ENCODE data around the gene PDZD4.
A peak's percentile ranks its signal among the peaks of the same experiment; 100 is the strongest.

DNA sequence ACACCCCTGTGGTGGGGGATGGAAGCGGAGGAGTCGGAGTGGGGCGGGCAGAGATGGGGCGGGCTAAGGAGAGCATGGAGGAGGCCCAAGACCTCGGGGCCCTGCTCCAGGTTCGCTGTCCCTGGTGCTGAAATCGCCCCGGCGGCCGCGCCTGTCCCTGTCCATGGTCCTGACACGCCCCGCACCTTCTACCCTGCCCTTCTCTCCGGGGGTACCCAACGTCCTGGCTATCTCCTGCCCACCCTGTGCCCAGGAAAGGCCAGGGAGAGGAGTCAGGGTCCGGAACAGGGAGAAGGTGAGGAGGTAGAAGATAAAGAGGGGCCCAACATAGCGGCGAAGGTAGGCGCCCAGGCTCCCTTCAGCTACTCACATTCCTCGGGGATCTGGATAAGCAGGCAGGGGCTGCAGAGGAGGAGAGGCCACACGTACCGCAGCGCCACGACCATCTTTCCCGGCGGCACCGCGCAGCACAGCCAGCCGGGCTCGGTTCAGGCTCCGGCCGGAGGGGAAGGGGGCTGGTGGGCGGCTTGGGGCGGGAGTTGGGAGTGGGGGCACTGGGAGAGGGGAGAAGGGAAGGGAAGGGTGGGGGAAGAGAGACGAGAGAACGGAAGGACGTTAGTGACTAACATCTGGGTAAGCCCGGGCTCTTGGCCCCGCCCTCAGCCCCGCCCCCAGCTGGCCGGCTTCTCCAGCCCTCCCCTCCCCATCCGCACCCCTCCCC lies 45.2 kb upstream of the PDZD4 start:
- peak in 1 of 3 donors; percentile 54 for TF ChIP-seq POLR2AphosphoS5 (IDR thresholded peaks at IDR 0.05)
- TF ChIP-seq, protein P1, sequence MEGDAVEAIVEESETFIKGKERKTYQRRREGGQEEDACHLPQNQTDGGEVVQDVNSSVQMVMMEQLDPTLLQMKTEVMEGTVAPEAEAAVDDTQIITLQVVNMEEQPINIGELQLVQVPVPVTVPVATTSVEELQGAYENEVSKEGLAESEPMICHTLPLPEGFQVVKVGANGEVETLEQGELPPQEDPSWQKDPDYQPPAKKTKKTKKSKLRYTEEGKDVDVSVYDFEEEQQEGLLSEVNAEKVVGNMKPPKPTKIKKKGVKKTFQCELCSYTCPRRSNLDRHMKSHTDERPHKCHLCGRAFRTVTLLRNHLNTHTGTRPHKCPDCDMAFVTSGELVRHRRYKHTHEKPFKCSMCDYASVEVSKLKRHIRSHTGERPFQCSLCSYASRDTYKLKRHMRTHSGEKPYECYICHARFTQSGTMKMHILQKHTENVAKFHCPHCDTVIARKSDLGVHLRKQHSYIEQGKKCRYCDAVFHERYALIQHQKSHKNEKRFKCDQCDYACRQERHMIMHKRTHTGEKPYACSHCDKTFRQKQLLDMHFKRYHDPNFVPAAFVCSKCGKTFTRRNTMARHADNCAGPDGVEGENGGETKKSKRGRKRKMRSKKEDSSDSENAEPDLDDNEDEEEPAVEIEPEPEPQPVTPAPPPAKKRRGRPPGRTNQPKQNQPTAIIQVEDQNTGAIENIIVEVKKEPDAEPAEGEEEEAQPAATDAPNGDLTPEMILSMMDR (IDR thresholded peaks at IDR 0.05 in 8 of 11, conservative IDR thresholded peaks at IDR 0.05 in 3 of 11): no peak

Measured in spleen (tissue), 7 donors.